IPS-15b (cell line): ENCODE measurements around the gene KRTAP3-1.

Source experiments
- H3K27me3 ChIP-seq: one replicate; pipeline ENCODE4 v1.6.1; 2013; ENCODE audit warnings: low read length; ENCODE audit not compliant: control insufficient read depth, insufficient read depth
- H3K36me3 ChIP-seq: one replicate; pipeline ENCODE4 v1.6.1; 2013; ENCODE audit warnings: low read length; ENCODE audit not compliant: control insufficient read depth, insufficient read depth
- H3K4me1 ChIP-seq: one replicate; pipeline ENCODE4 v1.6.1; 2013; ENCODE audit warnings: mild to moderate bottlenecking, low read length; ENCODE audit not compliant: control insufficient read depth, insufficient read depth
- H3K4me3 ChIP-seq: one replicate; pipeline ENCODE4 v1.5.1; 2013; ENCODE audit warnings: low read depth, low read length
- H3K9ac ChIP-seq: one replicate; pipeline ENCODE4 v1.6.1; 2013; ENCODE audit warnings: low read depth, mild to moderate bottlenecking, low read length
- H3K9me3 ChIP-seq: one replicate; pipeline ENCODE4 v1.6.1; 2013; ENCODE audit warnings: mild to moderate bottlenecking, low read length; ENCODE audit not compliant: control insufficient read depth, insufficient read depth

The KRTAP3-1 gene

GRCh38 chr17:40967582-40967981, 41.3 kb downstream of the KRTAP3-1 start:
- Histone ChIP-seq H3K4me1 (no peaks in the 10 kb centered on the region), H3K9me3 (no peaks in the 10 kb centered on the region), H3K9ac (no peak overlapping the region), H3K4me3 (no peak overlapping the region), H3K36me3 (no peaks in the 10 kb centered on the region), H3K27me3 (no peaks in the 10 kb centered on the region)

GRCh38 chr17:40966848-40967247, 42.1 kb downstream of the KRTAP3-1 start, which contains the start of gene KRT39:
KRT39 (minus strand) TSS chr17:40966948; CDS start chr17:40966856, 92 bp downstream.
- Histone ChIP-seq H3K27me3 (no peaks in the 10 kb centered on the region), H3K9me3 (no peaks in the 10 kb centered on the region), H3K4me1 (no peaks in the 10 kb centered on the region), H3K36me3 (no peaks in the 10 kb centered on the region), H3K4me3 (no peak within 1 kb of the TSS), H3K9ac (no peak within 1 kb of the TSS)

GRCh38 chr17:40963838-40964237, 45.1 kb downstream of the KRTAP3-1 start:
- no peak overlapping the region for H3K4me3 ChIP-seq
- H3K9me3 ChIP-seq = no peaks in the 10 kb centered on the region
- H3K4me1 ChIP-seq = no peaks in the 10 kb centered on the region
- no peaks in the 10 kb centered on the region for H3K27me3 ChIP-seq
- H3K9ac ChIP-seq = no peak overlapping the region
- no peaks in the 10 kb centered on the region for H3K36me3 ChIP-seq

GRCh38 chr17:40962059-40962561, 46.8 kb downstream of the KRTAP3-1 start:
- no peaks in the 10 kb centered on the region for H3K9me3 ChIP-seq
- H3K36me3 ChIP-seq = no peaks in the 10 kb centered on the region
- H3K4me1 ChIP-seq = peaks cover 10% of the 10 kb centered on the region
- no peak overlapping the region for H3K9ac ChIP-seq
- H3K27me3 ChIP-seq = no peaks in the 10 kb centered on the region
- no peak overlapping the region for H3K4me3 ChIP-seq

- Histone ChIP-seq H3K4me1 (peaks cover 13% of the 10 kb centered on the region), H3K36me3 (no peaks in the 10 kb centered on the region), H3K4me3 (no peak overlapping the region), H3K9ac (no peak overlapping the region), H3K27me3 (no peaks in the 10 kb centered on the region), H3K9me3 (no peaks in the 10 kb centered on the region)
These were observed 47.3 kb downstream of the KRTAP3-1 start for GRCh38 chr17:40961591-40961990.

- H3K9me3 ChIP-seq = no peaks in the 10 kb centered on the region
- H3K4me3 ChIP-seq = no peak overlapping the region
- H3K27me3 ChIP-seq = no peaks in the 10 kb centered on the region
- H3K9ac ChIP-seq = no peak overlapping the region
- H3K36me3 ChIP-seq = no peaks in the 10 kb centered on the region
- peaks cover 14% of the 10 kb centered on the region for H3K4me1 ChIP-seq
These were observed 48.8 kb downstream of the KRTAP3-1 start for GRCh38 chr17:40960144-40960543.
